ENCODE results near the gene OR10D3.
"Not testable (repeated sequence)": the region's sequence is repeated elsewhere in the genome, so short reads cannot be mapped to it uniquely, and the experiment has no call there.

OR10D3 gene

DNA sequence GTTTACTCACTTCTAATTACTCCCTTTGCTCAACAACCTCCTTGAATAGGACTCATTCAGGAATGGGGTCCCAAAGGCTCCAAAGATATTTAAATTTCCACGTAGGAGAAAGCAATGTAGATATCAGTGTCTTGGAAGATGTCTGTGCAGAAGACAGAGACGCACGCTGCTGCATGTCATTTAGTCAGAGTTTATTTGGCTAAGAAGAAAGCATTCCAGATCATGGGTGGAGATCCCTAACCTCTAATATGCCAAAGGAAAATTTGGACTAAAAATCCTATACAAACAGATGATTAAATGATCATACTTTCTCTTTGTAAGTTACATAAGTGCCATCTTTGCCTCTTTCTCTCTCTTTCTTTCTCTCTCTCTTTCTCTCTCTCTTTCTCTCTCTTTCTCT is at the start of gene OR10D3:
TSS of gene OR10D3 (plus strand) at position 278 of the 400 bp plus-strand sequence. CDS start 1,925 bp downstream, outside the sequence.
- DNase-seq = no peak

GRCh38 chr11:124143034-124143433 is 40.1 kb upstream of the OR10D3 start:
- no peak for DNase-seq

GRCh38 chr11:124147951-124148350 is 35.2 kb upstream of the OR10D3 start:
- DNase-seq = peak in 1 of 56 donors; percentile 11

- no peak for DNase-seq
Measured at GRCh38 chr11:124150684-124151083, 32.5 kb upstream of the OR10D3 start.

DNA sequence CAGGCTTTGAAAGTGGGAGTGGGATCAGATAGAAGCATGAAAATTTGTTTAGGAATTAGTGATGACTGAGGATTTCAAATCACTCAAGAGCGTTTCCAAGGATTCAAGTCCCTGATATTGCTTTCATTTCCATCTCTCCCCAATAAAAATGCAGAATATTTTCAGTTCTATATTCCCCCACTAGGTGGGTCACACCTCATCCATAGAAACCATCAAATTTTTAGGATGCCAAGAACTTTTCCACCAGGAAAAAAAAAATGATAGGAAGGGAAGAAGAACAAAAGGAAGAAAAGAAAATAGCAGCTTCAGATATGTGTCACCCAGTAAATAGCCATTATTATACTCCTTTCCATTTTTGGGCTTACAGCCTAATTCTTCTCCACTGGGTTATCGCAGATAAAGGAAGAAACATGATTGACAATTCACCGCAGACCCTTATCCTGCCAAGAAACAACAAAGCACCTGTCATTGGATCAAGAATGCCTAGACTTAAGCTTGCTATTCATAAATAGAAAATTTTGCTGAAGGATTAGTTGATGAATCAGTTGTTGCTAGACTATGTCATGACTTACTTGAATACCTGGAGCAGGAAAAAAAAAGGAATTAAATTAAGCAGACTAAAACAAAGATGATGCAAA is 30.3 kb upstream of the OR10D3 start:
- no peak for DNase-seq

GRCh38 chr11:124153821-124154220 is 29.3 kb upstream of the OR10D3 start:
- DNase-seq = no peak

- no peak for DNase-seq
Measured at GRCh38 chr11:124159481-124159880, 23.7 kb upstream of the OR10D3 start.

DNA sequence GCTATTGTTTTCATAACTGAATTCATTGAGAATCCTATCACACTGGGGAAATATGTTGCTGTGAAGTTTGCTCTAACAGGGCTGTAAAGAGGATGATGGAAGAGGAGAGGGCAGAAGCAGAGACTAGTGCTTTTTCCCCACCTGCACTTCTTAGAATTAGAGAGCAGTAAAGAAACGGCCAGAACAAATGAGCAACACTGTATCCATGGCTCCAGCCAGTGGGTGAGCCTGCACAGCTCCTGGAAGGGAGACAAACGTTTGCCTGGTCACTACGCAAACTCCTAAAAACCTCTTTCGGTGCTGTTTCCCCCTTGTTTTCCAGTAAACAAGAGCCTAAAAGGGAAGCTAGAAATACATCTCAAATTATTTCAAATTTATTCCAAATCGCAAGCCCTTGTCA is 22.2 kb upstream of the OR10D3 start:
- no peak for DNase-seq

GRCh38 chr11:124167826-124168231 is 15.3 kb upstream of the OR10D3 start:
- no peak for DNase-seq

- no peak for DNase-seq
Measured at GRCh38 chr11:124168796-124169195, 14.3 kb upstream of the OR10D3 start.

- not testable (repeated sequence) for DNase-seq
Measured at GRCh38 chr11:124170315-124170714, 12.8 kb upstream of the OR10D3 start.

- no peak for DNase-seq
Measured at GRCh38 chr11:124170801-124171586, 12.2 kb upstream of the OR10D3 start.

DNA sequence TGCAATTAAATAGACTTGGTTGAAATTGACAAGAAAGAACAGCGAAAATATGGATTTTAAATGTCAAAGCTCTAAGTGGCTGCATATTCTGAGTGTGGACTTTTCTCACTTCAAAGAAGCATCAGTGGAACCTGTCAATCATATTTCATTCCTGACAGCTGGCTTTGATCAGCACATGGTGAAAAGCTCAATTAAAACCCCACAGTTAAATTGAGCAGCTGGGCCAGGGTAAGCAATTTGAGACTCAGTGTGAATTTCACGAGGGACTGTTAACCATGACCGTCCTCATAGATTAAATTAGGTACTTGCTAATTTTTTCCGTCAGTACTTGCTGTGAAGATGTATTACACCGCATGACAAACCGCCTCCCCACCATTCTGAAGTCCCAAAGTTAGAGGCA is 11.0 kb upstream of the OR10D3 start:
- no peak for DNase-seq

DNA sequence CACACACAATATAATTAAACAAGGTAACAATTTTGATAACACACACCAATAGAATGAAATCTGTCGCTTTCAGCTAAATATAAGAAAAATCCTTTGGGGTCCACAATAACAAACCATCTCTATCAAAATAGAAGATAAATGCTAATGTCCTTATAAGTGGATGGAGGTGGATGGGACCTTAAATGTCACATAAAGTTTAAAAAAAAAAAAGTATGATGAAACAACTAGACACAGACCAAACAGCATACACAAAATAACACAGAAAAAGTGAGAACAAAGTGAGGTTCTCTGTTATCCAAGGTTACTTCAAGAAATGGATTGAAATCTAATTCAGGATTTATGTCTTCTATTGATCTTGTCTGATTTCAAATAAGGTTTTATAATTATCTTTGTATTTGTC is 10.5 kb upstream of the OR10D3 start:
- DNase-seq = no peak

DNA sequence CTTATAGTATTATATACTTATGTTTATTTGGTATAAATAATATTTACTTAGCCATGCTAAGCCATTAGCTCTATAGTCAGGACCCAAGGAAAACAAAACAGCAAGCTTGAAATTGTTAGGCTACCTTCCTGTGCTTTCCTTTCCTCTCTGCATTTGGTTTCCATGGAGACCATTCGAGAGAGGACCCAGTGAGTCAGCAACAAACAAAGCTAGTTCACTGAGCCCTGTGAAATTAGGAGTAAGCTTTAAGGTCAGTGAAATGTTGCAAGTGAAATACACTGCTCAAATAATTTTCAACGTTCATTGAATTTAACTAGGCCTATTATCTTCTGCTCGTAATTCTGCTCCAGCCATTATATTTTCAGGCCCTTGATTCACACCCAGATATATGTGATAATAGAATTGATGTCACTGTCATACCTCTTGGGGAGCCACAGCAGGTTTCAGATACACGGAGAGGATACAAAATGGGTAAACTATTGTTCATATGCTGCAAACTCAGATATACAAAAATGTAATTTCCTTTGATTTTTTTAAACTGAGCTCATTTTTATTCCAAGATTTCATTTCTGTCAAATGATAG is 9.1 kb upstream of the OR10D3 start:
- peak in 10 of 56 donors; percentile 3 to 28 (median 12) for DNase-seq

GRCh38 chr11:124176925-124177715 is 6.0 kb upstream of the OR10D3 start:
- DNase-seq = no peak

DNA sequence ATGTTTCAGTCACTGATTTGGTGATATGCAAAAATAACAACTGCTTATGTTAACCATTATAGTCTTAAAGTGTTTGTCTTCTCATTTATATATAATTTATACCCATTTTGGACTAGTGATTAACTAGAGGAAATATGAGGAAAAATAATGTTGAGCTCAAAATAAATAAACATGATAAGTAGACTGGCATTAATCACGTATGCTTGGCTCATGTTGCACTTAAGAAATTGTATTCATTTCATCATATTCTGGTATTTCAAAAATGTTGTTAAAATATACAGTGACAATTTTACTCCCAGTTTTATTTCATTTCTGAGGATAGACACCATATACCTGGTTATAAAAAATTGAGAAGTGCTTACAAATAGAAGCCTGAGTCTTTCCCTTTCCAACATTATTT is 3.8 kb upstream of the OR10D3 start:
- DNase-seq = no peak

DNA sequence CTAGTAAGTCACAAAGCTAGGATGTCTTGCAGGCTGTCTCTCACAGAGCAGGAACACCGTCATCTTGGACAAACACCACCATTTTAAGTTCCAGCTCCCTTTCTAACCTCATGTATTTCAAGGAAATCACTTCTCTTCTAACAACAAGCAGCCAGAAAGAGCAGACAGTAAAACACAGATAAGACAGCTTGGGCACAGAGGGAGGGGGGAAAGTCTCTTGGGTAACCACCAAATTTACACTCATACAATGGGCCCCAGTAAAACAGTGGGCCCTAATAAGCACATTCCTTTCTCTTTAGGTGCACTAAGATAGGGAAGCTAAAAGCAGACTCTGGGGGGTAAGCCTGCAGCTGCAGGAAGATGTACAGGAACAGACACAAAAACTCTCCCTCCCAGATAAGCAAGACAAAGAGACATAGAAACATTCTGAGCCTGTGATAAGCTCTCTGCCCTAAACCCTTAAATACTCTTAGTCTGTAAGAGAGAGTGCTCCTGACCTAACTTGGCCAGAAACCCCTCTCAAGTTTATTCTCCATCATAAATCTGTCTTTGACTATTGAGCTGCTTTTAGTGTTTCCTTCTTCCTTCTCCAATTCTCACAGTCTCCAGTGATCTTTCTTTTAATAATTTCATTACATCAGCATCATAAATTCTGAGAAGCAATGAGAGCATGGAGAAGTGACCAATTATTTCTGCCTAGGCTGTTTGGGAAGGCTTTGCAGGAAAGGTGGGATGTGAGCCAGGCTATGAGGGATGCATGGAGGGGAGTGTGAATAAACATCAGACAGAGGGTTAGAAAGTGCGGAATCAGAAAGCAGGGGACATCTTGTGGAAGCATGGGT is 7.4 kb downstream of the OR10D3 start:
- no peak for DNase-seq

DNA sequence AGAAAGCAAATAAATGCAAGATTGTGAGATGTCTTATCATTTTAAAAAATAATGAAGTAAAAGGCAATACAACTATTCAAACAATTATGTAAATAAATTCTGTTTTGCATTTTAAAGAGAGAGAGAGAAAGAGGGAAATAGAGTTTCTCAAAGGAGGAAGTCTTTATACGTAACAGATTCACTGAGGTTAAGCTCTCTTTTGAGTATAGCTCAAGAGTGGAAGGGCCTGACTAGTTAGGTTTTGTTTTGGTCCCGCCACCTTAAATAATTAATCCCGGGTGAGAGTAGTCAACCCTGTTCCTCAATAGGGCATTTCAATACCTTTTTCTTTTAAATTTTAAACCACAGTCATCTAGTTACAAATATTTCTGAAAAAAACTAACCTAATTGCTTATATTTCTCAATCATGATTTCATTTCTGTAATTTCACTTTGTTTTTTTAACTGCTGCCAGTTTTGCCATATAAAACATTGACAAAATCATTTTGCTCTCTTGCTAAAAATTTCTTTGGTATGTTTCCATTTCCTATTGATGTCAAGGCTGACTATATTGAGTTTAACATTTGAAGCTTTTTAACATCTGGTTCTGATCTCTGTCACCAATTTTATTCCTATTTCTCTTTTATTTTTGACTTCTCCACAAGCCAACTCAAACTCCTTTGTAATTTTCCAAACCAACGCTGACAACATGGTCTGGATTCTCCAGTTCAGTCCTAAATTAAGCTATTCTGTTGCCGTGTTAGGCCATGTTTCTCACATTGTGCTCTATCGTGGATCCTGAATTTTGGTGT is 10.3 kb downstream of the OR10D3 start:
- DNase-seq = no peak
